MCF 10A (cell line): Measurements from ENCODE around the gene SLC22A5. TPM values are rescaled to one million over a fixed set of nuclear protein-coding genes. Genes with fewer than 3 reads are reported as not detected.

ENCODE experiments used
- BruUV-seq: library from RNA; stranded (reverse); fragments of 400-500 nt; replicated peaks from 2 replicates; lab custom pipeline; 2021; lab: Mats Ljungman, UMichigan
- CTCF ChIA-PET: fragments of 300-600 bp; sonication (Branson Sonifier 250); formaldehyde crosslinking; extraction: SDS; loops from one replicate; lab custom pipeline; 2021; ENCODE audit warnings: antibody characterized with exemption, inconsistent platforms; lab: Yijun Ruan, JAX
- POLR2A ChIA-PET: fragments of 300-600, 350-650 bp; sonication (Branson Sonifier 250); formaldehyde crosslinking; extraction: SDS; loops from one replicate; lab custom pipeline; 2020; ENCODE audit warnings: antibody characterized with exemption, inconsistent platforms; lab: Yijun Ruan, JAX
- DNase-seq: peaks from one replicate; pipeline ENCODE4 v3.0.0-alpha.2; 2018; ENCODE audit not compliant: unreplicated experiment
- H3K27ac Mint-ChIP-seq: one replicate; pipeline ENCODE4 v1.8.0; 2022; ENCODE audit warnings: mild to moderate bottlenecking, low read depth, mixed read lengths; ENCODE audit not compliant: unreplicated experiment
- H3K27me3 Mint-ChIP-seq: one replicate; pipeline ENCODE4 v1.8.0; 2022; ENCODE audit warnings: mixed read lengths; ENCODE audit not compliant: insufficient read depth, unreplicated experiment
- H3K36me3 Mint-ChIP-seq: one replicate; pipeline ENCODE4 v1.8.0; 2022; ENCODE audit warnings: mild to moderate bottlenecking, moderate library complexity, mixed read lengths; ENCODE audit not compliant: insufficient read depth, unreplicated experiment
- H3K4me1 Mint-ChIP-seq: one replicate; pipeline ENCODE4 v1.8.0; 2022; ENCODE audit warnings: mixed read lengths; ENCODE audit not compliant: insufficient read depth, unreplicated experiment
- H3K4me3 Mint-ChIP-seq: one replicate; pipeline ENCODE4 v1.8.0; 2022; ENCODE audit warnings: mild to moderate bottlenecking, moderate library complexity, mixed read lengths; ENCODE audit not compliant: unreplicated experiment
- H3K9me3 Mint-ChIP-seq: one replicate; pipeline ENCODE4 v1.8.0; 2022; ENCODE audit warnings: mixed read lengths; ENCODE audit not compliant: unreplicated experiment
- intact Hi-C: fragments of 100-400 bp; cut with micrococcal nuclease; formaldehyde crosslinking; loops from 2 replicates; pipeline ENCODE4 v1.14.1; 2022
- total RNA-seq: library from RNA; stranded (reverse); gene quantifications from 2 replicates; pipeline ENCODE4 v1.2.3, GENCODE V29; 2022
- TF ChIP-seq, protein P1 (sequence below): fragments of 200-600 bp; IDR thresholded peaks from one replicate; pipeline ENCODE4 v1.8.0; 2022; ENCODE audit warnings: antibody characterized with exemption, mild to moderate bottlenecking; ENCODE audit not compliant: unreplicated experiment

SLC22A5 gene
- total RNA-seq, 1 experiment from 2014 or later, result 167 TPM

DNA sequence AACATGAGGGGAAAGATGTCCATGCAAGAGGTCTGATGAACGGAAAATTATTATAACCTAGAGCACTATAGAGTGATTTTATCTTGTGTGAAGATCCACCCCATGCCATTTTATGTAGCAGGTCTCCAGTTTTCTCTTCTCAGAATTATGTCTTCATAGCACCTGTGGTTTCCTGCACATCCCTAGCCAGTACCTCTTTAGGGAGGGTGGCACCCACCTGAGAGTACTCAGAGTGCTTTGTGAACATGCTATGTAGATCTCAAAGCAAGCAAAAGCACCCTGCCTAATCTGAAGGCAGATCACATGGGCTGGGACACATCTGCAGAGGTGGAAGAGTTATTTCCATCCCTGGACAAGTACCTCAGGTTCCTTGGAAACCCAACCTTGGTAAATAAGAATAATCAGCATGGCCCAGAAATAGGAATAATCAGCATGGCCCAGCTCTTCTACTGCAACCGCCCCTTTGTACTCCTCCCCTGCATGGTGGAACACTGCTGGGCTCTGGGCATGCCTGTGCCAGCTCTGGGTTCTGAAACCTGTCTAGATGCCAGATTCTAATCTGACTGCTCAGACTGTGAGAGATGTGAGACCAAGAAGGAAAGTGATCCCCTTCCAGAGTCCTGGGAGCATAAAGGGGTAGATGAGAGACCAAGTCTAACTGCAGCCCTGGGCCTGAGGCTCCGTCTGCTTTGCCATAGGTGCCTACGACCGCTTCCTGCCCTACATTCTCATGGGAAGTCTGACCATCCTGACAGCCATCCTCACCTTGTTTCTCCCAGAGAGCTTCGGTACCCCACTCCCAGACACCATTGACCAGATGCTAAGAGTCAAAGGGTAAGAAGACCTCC, 23.7 kb downstream of the SLC22A5 start:
- CTCF ChIA-PET, result interaction anchor here (0.6 to 9.4 kb wide), 8 partner anchors 10 to 117 kb away, joined by 3 to 359 read pairs (median 6); partner anchors contain the start of gene IRF1
- peaks cover 94% of the 10 kb centered on the region for H3K36me3 Mint-ChIP-seq
- H3K4me3 Mint-ChIP-seq, result no peak overlapping the region
- peaks cover 30% of the 10 kb centered on the region for H3K4me1 Mint-ChIP-seq
- no TSS peak for BruUV-seq
- TF ChIP-seq, protein P1, sequence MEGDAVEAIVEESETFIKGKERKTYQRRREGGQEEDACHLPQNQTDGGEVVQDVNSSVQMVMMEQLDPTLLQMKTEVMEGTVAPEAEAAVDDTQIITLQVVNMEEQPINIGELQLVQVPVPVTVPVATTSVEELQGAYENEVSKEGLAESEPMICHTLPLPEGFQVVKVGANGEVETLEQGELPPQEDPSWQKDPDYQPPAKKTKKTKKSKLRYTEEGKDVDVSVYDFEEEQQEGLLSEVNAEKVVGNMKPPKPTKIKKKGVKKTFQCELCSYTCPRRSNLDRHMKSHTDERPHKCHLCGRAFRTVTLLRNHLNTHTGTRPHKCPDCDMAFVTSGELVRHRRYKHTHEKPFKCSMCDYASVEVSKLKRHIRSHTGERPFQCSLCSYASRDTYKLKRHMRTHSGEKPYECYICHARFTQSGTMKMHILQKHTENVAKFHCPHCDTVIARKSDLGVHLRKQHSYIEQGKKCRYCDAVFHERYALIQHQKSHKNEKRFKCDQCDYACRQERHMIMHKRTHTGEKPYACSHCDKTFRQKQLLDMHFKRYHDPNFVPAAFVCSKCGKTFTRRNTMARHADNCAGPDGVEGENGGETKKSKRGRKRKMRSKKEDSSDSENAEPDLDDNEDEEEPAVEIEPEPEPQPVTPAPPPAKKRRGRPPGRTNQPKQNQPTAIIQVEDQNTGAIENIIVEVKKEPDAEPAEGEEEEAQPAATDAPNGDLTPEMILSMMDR, result no peak
- no peak overlapping the region for H3K27ac Mint-ChIP-seq
- no peaks in the 10 kb centered on the region for H3K27me3 Mint-ChIP-seq
- no peak for DNase-seq
- no peaks in the 10 kb centered on the region for H3K9me3 Mint-ChIP-seq
- intact Hi-C loops, result no loop called here
- POLR2A ChIA-PET, result interaction anchor here (0.6 to 1.2 kb wide), 3 partner anchors 22 to 98 kb away, joined by 3 read pairs; partner anchors contain the start of gene IRF1

DNA sequence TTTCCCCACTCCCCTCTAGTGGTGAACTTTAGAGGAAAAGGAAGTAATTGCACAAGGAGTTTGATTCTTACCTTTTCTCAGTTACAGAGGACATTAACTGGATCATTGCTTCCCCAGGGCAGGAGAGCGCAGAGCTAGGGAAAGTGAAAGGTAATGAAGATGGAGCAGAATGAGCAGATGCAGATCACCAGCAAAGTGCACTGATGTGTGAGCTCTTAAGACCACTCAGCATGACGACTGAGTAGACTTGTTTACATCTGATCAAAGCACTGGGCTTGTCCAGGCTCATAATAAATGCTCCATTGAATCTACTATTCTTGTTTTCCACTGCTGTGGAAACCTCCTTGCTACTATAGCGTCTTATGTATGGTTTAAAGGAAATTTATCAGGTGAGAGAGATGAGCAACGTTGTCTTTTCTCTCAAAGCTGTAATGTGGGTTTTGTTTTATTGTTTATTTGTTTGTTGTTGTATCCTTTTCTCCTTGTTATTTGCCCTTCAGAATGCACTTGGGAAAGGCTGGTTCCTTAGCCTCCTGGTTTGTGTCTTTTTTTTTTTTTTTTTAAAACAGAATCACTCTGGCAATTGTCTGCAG, 25.3 kb downstream of the SLC22A5 start:
- Mint-ChIP-seq H3K4me3 (no peak overlapping the region), H3K9me3 (no peaks in the 10 kb centered on the region), H3K27me3 (no peaks in the 10 kb centered on the region), H3K27ac (peak overlapping the region; percentile 33), H3K4me1 (peaks cover 16% of the 10 kb centered on the region), H3K36me3 (peaks cover 81% of the 10 kb centered on the region)
- TF ChIP-seq, protein P1, result no peak
- DNase-seq, result no peak
- BruUV-seq, result no TSS peak
- POLR2A ChIA-PET, result interaction anchor here (0.6 to 1.2 kb wide), 3 partner anchors 20 to 95 kb away, joined by 3 to 4 read pairs (median 4); partner anchors contain the start of gene IRF1
- intact Hi-C loops, result no loop called here
- CTCF ChIA-PET, result interaction anchor here (1.1 to 2.8 kb wide), 4 partner anchors 8 to 156 kb away, joined by 3 to 16 read pairs (median 8); no protein-coding TSS in a partner anchor

DNA sequence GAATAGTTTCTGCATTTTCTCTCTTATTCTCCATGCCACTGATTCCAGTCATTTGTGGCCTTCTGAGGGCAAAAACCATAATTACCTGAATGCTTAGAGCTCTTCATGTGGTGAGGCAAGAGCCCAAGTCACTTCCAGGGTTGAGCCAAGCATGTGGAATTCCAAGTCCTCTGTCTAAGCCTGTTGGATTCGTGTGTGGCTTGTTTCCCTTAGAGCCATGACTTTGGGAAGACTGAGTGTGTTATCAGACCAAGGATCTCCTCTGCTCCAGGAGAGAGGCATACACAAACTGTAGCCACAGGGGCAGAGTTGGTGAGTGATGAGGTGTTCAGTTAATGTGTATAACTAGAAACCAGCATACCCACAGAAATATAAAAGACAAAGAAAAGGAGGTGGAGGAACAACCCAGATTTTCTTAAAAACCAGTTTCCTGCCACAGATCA, 27.1 kb downstream of the SLC22A5 start:
- peaks cover 62% of the 10 kb centered on the region for H3K36me3 Mint-ChIP-seq
- intact Hi-C loops, result no loop called here

More for the DNA sequence above, 27.1 kb downstream of the SLC22A5 start:
- Mint-ChIP-seq H3K9me3 (no peaks in the 10 kb centered on the region), H3K27me3 (no peaks in the 10 kb centered on the region), H3K4me1 (peaks cover 6% of the 10 kb centered on the region), H3K4me3 (no peak overlapping the region), H3K27ac (no peak overlapping the region)
- TF ChIP-seq, protein P1, result no peak
- BruUV-seq, result no TSS peak
- POLR2A ChIA-PET, result no interaction called here
- no peak for DNase-seq
- CTCF ChIA-PET, result interaction anchor here (0.9 to 1.4 kb wide), 2 partner anchors 21 to 93 kb away, joined by 3 read pairs; no protein-coding TSS in a partner anchor
